Osteoblast (primary cell): ENCODE results near the gene LMX1A. TPM values are rescaled to one million over a fixed set of nuclear protein-coding genes. Genes with fewer than 3 reads are reported as not detected.

Experiments
- DNase-seq: peaks from one replicate; pipeline ENCODE4 v3.0.0; 2011; ENCODE audit warnings: low spot score, mixed read lengths; ENCODE audit not compliant: insufficient read length; ENCODE audit errors: missing footprints
- H2AFZ ChIP-seq: 2 replicates; pipeline ENCODE4 v1.6.0; 2011; ENCODE audit warnings: mild to moderate bottlenecking, low read length
- H3K27ac ChIP-seq: 2 replicates; pipeline ENCODE4 v1.5.1; 2011; ENCODE audit warnings: mild to moderate bottlenecking, low read depth, low read length, moderate library complexity
- H3K27me3 ChIP-seq: 2 replicates; pipeline ENCODE4 v1.6.0; 2012; ENCODE audit warnings: mild to moderate bottlenecking, control low read depth, inconsistent platforms, low read length, moderate library complexity; ENCODE audit not compliant: insufficient read depth
- H3K36me3 ChIP-seq: 2 replicates; pipeline ENCODE4 v1.5.1; 2011; ENCODE audit warnings: mild to moderate bottlenecking, low read length, control low read depth, moderate library complexity; ENCODE audit not compliant: insufficient read depth
- H3K4me1 ChIP-seq: 2 replicates; pipeline ENCODE4 v1.5.1; 2011; ENCODE audit warnings: mild to moderate bottlenecking, low read length, control low read depth, moderate library complexity; ENCODE audit not compliant: insufficient read depth
- H3K4me2 ChIP-seq: 2 replicates; pipeline ENCODE4 v1.6.0; 2011; ENCODE audit warnings: mild to moderate bottlenecking, low read length; ENCODE audit not compliant: insufficient read depth
- H3K4me3 ChIP-seq: fragments of 200-600 bp; sonication (generic); 3 replicates; pipeline ENCODE4 v1.5.1; 2012; ENCODE audit warnings: mild to moderate bottlenecking, low read length, inconsistent platforms; ENCODE audit not compliant: insufficient read depth
- H3K79me2 ChIP-seq: 2 replicates; pipeline ENCODE4 v1.6.0; 2012; ENCODE audit warnings: mild to moderate bottlenecking, low read length, control low read depth, inconsistent platforms; ENCODE audit not compliant: insufficient read depth
- H3K9me3 ChIP-seq: 2 replicates; pipeline ENCODE4 v1.5.1; 2011; ENCODE audit warnings: low read depth, low read length, control low read depth
- H4K20me1 ChIP-seq: 2 replicates; pipeline ENCODE4 v1.6.0; 2012; ENCODE audit warnings: mild to moderate bottlenecking, low read length, control low read depth; ENCODE audit not compliant: insufficient read depth
- total RNA-seq: library from RNA; depleted of rRNA; stranded (reverse); fragments of >200 nt; gene quantifications from 2 replicates; pipeline ENCODE4 v1.2.3, GENCODE V29; 2012
- TF ChIP-seq, protein P1 (sequence below): IDR thresholded peaks from 2 replicates; pipeline ENCODE4 v1.5.1; 2011; ENCODE audit warnings: mild to moderate bottlenecking, low read depth, low read length, moderate library complexity; ENCODE audit errors: extremely low read depth

LMX1A gene
- total RNA-seq, 1 donor: not detected

GRCh38 chr1:165265196-165265838 lies 91.2 kb downstream of the LMX1A start:
- TF ChIP-seq, protein P1, sequence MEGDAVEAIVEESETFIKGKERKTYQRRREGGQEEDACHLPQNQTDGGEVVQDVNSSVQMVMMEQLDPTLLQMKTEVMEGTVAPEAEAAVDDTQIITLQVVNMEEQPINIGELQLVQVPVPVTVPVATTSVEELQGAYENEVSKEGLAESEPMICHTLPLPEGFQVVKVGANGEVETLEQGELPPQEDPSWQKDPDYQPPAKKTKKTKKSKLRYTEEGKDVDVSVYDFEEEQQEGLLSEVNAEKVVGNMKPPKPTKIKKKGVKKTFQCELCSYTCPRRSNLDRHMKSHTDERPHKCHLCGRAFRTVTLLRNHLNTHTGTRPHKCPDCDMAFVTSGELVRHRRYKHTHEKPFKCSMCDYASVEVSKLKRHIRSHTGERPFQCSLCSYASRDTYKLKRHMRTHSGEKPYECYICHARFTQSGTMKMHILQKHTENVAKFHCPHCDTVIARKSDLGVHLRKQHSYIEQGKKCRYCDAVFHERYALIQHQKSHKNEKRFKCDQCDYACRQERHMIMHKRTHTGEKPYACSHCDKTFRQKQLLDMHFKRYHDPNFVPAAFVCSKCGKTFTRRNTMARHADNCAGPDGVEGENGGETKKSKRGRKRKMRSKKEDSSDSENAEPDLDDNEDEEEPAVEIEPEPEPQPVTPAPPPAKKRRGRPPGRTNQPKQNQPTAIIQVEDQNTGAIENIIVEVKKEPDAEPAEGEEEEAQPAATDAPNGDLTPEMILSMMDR: no peak
- Histone ChIP-seq H3K4me1 (no peaks in the 10 kb centered on the region), H2AFZ (no peak overlapping the region), H3K79me2 (no peaks in the 10 kb centered on the region), H3K27me3 (no peaks in the 10 kb centered on the region), H3K9me3 (no peaks in the 10 kb centered on the region), H3K4me3 (no peak overlapping the region), H3K36me3 (no peaks in the 10 kb centered on the region), H3K4me2 (no peak overlapping the region), H3K27ac (no peak overlapping the region), H4K20me1 (no peaks in the 10 kb centered on the region)
- DNase-seq: no peak

DNA sequence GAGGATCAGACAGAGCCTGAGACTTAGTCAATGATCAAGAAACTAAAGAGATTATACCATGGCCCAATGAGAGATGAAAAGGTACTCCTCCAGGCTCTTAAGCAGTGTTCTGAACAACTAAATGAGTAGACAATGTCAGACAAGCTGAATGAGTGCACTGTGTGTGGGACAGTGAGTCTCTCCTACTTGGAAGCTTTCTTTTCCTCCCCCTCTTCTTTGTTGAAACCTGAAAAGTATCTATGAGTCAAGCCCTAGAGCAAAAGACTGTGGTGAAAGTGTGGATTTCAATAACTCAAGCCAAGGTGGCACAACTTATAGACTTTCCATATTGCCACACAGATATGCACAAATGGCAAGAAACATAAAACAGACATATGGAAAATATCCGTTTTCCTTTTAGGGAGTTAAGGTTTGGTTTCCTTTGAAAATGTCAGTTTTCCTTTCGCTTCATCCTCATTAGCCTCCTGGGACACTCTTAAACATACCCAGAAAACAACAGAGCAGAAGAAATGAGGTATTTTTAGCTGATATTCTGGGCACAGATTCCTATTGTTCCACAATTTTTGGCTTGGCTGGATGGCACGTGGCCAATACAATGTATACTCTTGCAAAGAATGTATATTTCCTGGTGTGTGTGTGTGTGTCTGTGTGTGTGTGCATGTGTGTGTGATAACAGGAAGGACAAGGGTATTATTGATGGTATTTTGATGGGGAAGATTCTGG lies 96.6 kb downstream of the LMX1A start:
- H3K36me3 ChIP-seq: no peaks in the 10 kb centered on the region
- H3K27ac ChIP-seq: no peak overlapping the region
- no peaks in the 10 kb centered on the region for H3K4me1 ChIP-seq
- H3K27me3 ChIP-seq: no peaks in the 10 kb centered on the region
- no peak overlapping the region for H2AFZ ChIP-seq
- no peak overlapping the region for H3K4me2 ChIP-seq
- TF ChIP-seq, protein P1: no peak
- H4K20me1 ChIP-seq: no peaks in the 10 kb centered on the region
- no peak overlapping the region for H3K4me3 ChIP-seq
- H3K9me3 ChIP-seq: no peaks in the 10 kb centered on the region
- DNase-seq: no peak
- H3K79me2 ChIP-seq: no peaks in the 10 kb centered on the region

GRCh38 chr1:165259236-165259635 lies 97.3 kb downstream of the LMX1A start:
- TF ChIP-seq, protein P1: no peak
- Histone ChIP-seq H3K9me3 (no peaks in the 10 kb centered on the region), H3K4me2 (no peak overlapping the region), H3K27ac (no peak overlapping the region), H4K20me1 (no peaks in the 10 kb centered on the region), H2AFZ (no peak overlapping the region), H3K27me3 (no peaks in the 10 kb centered on the region), H3K79me2 (no peaks in the 10 kb centered on the region), H3K36me3 (no peaks in the 10 kb centered on the region), H3K4me3 (no peak overlapping the region), H3K4me1 (no peaks in the 10 kb centered on the region)
- DNase-seq: no peak

DNA sequence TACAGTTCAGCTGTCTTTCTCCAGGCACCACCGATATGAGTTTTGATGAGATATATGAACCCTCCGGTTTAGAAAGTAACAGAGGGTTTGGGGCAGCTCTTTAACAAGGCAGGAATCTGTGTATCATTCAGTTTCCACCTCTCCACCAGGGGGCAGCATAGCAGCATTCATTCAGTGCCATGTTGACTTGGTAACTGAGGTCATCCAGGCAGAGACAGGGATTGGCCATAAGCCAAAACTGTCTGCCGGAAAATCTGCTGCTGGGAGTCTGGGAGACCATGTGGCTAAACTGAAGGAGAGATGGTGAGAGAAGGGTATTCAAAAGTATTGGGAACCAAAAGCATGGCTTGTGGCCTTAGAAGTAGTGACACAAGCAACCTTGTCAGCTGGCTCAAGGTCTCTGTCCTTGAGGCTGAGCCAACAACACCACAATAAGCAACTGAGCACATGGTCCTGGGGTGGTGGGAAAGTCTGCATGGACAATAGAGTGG lies 98.5 kb downstream of the LMX1A start:
- H3K4me3 ChIP-seq: no peak overlapping the region
- H3K36me3 ChIP-seq: no peaks in the 10 kb centered on the region
- no peak overlapping the region for H3K27ac ChIP-seq
- no peak overlapping the region for H2AFZ ChIP-seq
- H3K9me3 ChIP-seq: no peaks in the 10 kb centered on the region
- no peaks in the 10 kb centered on the region for H3K4me1 ChIP-seq
- DNase-seq: no peak
- H4K20me1 ChIP-seq: no peaks in the 10 kb centered on the region
- no peaks in the 10 kb centered on the region for H3K79me2 ChIP-seq
- TF ChIP-seq, protein P1: peak; percentile 74
- no peak overlapping the region for H3K4me2 ChIP-seq
- H3K27me3 ChIP-seq: no peaks in the 10 kb centered on the region
